HG02571 (cell line): ENCODE results near the gene KDM5C.
A peak's percentile ranks its signal among the peaks of the same experiment; 100 is the strongest.

Experiments
- ATAC-seq: cut with Tn5 transposase; IDR thresholded peaks from one replicate; pipeline ENCODE4 v1.9.1; 2021; ENCODE audit warnings: mild to moderate bottlenecking, moderate library complexity; ENCODE audit not compliant: unreplicated experiment

Gene KDM5C

DNA sequence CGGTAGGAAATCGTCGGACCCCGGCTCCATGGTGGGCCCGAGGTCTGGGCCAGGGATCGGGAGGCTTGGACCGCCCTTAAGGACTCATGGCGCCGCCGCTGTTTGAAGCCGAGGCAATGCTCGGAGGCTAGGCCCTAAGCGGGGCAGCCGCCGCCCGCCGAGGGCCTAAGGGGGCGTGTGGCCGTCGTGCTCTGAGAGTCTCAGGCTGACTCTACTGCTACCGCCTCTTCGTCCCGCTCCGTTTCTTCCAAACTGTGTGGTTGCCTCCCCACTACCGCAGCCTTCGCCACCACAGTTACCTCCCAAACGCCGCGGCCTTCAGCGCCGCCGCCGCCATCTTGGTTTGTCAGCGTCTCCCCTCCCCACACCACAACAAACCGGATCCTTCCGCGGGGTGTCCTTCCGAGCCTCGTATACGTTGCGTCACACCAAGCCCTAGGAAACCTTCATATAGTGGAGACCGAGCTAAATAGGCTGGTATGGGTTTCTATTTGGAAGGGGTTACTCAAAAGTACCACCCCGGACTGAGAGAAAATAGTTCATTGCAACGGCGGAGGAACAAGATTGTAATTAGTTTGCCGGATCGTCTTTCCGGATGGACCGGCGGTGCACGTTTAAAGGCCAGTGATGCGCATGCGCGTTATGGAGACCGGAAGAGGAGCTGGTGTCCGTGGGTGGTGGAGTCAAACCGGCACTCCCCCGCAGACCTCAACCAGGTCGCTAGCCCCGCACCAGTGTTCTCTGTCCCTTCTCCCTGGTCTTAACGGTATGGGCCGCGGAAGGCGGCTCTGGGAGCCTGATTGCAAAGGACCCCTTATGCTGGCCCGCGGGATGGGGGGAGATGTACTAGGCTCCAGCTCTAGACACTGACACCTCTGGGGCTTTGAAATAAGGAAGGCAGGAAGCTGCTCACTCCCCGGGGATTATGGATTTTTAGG is at the start of gene KDM5C:
TSS of gene KDM5C (minus strand) at position 348 of the 938 bp plus-strand sequence. CDS start at position 30, 318 bp downstream.
- ATAC-seq, result peak; percentile 84

DNA sequence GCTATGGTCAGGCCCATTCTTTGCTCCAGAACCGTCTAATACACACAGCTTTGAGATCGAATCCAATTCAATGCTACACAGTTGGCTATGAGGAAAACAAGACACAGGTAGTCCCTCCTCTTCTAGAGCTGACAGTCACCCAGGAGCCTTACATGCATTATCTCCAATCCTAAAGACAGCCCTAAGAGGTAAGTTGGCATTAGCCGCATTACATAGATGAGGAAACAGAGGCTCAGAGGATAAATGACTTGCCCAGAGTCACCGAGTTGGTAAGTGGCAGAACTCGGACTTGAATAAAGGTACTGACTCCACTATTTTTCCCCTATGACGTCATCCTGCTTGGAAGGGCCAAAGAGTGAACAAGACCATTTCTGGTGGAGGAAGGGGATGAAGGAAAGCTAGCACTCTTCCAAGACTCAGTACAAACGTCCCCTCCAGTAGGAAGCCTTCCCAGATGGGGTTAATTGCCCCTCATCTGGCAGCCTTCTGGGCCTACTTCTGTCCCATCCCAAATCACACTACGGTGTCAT is 47.9 kb upstream of the KDM5C start:
- no peak for ATAC-seq

DNA sequence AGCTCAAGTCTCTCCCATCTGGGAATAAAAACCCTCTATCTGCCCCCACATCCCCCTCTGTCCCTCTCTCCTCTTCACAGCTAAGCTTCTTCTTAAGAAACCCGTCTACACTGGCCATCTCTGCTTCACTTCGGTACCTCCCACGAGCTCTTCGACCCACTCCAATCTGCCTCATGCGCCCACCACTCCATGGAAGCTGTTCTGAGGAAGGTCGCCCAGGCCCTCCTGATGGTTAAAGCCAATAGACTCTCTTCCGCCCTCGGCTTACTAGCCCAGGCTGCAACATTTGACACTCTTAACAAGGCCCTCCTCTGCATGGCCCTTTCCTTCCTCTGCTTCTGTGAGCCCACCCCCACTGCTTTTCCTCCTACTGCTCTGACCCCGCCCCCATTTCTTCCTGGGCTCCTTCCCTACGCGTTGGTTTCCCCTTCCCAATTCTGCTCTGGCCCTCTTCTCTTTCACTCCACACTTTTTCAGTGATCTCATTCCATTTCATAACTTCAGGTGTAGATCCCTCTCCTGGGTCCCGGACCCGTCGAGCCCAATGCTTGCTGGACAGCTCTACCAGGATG is 44.6 kb upstream of the KDM5C start:
- ATAC-seq, result no peak

DNA sequence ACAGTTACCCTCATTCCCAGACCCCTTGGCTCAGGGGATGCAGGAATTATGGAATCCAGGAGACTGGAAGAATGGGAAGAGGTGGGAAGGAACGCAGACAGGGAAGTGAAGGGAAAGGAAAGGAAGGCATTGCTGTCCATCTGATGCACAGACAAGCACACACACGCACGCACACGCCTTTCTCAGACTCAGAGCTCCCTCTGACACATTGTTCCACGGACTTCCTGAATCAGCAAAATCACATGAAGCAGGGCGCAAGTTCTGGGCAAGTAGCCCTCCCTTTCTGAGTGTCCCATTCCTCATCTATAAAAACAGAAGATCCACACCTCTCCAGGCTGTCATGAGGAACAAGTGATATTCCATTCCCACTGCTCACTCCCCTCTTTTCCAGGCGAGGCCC is 43.2 kb upstream of the KDM5C start:
- ATAC-seq, result no peak

DNA sequence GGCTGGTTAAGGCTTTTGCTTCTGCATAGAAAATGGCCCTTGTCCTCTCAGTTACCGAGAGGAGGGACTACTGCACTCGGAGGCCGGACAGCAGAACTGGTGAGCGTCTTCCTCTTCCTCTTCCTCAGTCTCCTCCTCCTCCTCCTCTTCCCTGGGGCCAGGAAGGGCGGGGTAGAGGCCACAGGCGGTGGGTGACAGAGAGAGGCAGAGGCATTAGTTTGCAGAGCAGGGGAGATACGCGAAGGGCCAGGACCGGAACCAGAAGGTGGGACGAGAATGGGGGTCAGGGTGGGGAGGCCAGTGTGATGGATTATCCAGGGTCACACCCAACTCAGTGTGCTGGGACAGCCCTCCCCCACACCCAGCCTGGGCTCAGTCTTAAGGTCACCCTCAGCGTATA is 41.9 kb upstream of the KDM5C start:
- ATAC-seq, result no peak

DNA sequence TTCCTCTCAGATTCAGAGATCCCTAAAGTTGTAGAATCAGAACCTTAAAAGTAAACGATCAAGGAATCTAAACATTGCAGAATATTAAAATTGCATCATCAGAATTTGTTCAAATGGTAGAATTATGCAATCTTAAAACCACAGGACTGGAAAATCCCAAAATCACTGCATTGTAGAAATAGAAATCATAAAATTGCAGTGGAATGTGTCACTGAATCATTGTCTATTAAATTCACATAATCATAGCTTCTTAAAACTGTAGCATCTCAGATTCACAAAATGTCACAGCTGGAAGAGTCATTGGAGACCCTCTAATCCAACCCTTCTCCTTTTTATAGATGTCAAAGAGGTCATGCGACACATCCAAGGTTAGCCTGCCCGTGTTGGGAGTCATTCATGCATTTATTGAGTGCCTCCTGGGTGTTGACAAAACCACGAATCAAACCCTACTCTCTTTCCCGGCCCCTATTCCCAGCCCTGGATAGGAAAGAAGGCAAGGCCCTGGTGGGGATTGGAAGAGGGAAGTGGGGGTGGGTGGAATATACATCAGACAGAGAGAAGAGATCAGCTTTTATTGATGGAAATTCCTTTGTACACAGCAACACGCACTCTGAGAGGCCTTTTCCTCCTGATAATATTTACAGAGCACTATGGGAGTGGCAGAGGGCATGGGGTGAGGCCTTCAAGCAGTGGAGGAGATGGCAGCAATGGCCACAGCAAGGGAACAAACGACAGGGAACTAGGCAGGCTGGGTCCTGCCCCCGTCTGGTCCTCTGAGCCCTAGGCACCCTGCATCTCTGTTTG is 41.0 kb upstream of the KDM5C start:
- no peak for ATAC-seq

DNA sequence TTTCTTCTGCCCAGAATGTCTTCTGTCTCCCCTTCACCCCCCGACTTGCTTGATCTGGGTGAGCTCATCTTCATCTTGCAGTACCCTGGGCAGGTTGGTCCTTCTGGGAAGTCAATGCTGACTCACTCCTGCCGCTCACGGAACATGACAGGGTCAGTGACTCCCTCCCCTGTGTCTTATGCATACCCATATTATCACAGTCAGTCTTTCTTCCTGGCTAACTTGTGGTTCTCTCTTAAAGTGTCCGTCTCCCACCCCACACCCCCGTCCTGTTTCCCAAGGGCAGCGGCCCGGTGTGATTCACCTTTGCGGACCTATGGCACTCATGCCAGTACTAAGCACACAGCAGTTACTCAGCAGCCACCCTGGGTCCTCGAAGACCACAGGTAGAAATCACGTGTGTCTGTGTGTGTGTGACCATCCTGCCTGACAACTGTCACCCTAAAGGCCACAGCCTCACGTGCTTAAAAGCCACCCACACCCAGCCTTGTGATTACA is 38.6 kb upstream of the KDM5C start:
- ATAC-seq, result no peak

DNA sequence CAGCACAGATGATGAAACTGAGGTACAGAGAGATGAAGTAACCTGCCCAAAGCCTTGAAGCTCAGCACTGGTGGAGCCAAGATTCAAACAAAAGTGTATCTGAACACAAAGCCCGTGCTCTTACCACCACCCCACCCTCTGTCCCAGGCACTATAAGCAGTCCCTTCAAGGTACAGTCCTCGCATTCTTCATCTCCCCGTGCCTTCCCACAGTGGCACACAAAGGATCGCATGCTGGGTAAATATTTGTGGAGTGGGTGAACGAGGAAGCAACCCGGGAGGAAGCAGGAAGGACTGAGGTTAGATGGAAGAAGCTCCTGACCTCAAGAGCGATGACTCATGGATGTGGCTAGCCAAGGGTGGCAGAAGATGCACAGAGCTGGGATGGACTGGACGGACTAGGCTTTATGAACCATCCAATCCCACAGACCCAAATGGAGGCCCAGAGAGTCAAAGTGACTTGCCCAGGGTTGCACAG is 37.9 kb upstream of the KDM5C start:
- no peak for ATAC-seq

DNA sequence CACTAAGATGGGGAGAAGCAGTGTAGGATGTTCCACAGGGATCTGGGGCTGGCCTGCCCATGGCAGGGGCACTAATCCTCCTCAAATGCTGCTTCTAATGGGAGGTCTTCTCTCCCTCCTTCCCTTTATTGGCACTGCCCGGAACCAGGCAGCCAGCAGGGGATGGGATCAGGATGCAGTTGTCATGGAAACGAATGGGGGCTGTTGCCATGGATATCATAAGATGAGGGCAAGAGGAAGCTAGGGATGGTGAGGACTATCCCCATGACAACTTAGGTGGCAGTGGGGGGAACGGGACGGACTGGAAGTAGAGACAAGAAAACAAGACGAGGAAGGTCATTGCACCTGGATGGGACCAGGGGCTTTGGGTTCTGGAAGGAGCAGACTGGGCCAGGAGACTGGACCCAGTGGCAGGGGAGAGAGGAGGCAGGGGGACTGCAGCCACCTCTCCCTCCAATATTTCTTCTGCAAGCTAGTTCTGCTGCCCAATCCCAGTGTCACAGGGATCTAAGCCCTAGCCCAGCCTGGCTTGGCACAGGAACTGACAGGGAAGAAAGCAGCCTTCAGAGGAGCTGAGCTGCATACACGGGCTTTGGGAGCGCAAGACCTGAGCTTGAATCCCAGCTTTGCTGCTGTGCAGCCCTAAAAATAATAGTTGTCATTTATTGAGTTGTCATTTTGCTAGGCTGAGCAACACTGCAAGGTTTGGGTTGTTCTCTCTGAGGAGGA is 37.3 kb upstream of the KDM5C start:
- ATAC-seq, result no peak

DNA sequence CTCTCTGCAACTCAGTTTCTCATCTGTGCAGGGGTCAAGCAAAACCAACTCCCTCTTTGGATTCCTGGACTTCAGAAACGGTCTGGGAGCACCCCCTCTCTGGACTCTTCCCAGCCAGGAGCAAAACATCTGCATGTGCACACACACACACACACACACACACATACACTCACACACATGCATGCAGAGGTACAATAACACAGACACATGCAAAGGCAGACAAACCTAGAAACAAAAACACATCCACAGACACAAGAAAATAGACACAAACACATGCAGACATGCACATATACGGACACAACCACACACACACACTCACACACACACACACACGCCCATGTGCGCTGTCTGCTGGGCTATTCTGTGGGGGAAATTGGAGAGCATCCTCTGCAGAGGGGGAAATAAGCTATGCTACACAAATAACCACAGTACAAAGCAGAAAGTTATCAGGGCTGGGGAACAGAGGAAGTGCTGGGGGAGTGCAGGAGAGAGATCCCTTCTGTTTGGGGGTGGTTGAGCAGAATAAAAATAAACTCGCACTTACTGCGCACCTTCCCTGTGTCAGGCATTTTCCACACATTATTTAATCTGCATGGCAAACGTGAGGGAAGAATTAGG is 36.5 kb upstream of the KDM5C start:
- ATAC-seq, result no peak

DNA sequence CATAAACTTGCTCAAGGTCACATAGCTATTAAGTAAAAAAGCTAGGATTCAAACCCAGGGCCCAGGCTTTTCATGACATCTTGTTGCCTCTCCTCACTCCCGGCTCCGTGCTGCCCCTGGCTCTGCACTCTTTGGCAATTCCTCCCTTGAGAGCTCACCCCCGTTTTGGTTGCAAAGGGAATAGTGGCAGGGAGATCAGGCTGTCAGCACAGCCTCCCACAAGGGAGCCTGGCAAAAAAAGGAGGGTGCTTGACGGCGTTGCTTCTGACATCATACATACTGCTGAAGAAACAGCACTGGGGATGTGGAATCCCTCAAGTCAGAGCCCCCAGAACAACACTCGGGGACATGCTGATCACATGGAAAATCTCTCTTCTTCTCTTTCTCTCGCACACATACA is 35.8 kb upstream of the KDM5C start:
- ATAC-seq, result no peak

DNA sequence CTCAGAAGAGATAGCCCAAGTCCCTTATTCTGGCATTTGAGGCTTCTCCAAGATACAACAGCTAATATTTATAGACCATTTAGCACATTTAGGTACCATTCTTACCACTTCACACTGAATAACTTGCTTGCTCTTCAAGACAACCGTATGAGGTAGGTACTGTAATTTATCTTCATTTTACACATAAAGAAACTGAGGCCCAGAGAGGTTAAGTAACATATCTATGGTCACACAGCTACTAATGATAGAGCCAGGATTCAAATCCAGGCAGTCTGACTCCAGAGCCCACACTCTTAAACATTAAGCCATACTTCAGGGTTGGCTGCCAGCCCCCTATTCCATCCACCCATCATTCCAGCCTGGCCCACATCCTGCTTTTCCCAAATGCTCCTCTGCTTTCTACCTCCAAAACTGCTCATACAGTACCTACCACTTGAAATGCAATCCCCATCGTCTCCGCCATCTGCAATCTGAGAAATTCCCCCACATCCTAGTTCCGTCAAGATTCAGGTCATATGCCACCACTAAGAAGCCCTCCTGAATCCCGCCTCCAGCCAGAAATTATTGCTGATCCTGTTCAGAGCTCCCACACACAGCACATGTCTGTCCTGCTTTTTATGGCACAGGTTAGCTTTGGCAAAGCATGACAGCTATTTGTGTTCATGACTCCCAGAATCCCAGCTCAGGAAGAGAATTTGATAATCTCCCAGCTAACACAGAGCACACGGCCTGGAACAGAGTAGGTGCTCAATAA is 32.8 kb upstream of the KDM5C start:
- no peak for ATAC-seq

DNA sequence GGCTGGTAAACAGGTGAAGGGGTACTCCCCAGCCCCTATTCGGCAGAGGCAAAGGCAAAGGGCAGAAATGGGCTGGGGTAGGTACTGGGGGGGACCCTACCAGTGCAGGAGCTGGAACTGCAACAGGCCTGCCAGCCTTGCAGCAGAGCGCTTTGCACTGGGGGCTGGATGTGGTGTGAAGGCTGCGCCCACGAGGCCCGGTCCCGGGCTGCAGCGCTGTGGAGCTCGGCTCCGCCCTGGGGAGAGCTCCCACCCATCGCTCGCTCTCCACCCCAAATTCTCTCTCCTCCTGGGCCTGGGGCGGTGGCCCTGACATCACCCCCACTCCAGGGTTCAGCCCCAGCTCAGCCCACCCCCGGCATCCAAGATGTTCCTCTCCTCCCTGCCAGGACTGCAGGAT is 32.2 kb upstream of the KDM5C start:
- no peak for ATAC-seq

DNA sequence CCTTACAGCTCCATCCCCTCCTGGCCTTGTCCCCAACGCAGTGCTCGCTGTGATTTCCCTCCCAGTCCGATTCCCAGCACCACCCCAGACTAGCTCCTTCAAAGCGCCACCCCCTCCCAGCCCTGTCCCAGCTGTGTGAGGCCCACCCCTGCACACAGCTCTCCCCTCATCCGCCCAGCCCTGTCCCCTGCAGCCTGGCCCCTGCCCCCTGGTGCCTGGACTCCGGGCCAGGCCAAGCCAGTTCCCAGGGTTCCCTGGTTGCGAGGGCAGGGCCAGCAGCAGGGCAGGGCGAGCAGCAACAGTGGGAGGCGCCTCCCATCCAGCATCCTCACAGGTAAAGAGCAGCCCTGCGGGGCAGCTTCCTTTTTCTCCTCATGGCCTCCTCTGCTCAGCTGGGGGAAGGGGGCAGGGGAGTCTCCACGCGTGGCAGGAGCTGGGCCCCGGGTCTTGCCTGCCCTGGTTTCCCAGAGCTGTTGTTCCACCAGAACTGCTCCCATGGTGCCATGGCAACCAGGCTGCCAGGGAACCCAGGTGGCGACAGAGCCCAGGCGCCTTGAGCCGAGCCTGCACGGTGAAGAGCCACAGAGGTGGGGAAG is 31.5 kb upstream of the KDM5C start:
- ATAC-seq, result no peak

DNA sequence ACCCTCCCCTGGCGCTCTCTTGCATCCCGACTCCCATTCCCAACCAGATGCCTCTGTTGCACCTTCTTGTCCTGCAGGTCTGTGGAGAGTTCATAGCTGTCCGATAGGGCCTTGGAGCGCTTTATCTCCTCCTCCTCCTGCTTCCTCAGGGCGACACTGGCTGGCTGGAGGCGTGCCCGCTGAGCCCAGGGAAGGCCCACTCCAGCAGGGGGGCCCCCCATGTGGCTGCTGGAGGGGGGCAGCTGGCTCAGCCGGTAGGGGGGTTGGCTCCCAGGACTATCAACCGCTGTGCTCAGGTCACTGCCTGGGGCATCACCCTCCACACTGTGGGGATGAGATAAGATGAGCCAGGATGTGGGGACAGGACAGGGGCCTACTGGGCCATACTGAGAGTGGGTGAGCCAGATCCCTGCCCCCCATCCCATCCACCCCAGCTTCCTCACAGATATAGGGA is 30.8 kb upstream of the KDM5C start:
- ATAC-seq, result no peak

DNA sequence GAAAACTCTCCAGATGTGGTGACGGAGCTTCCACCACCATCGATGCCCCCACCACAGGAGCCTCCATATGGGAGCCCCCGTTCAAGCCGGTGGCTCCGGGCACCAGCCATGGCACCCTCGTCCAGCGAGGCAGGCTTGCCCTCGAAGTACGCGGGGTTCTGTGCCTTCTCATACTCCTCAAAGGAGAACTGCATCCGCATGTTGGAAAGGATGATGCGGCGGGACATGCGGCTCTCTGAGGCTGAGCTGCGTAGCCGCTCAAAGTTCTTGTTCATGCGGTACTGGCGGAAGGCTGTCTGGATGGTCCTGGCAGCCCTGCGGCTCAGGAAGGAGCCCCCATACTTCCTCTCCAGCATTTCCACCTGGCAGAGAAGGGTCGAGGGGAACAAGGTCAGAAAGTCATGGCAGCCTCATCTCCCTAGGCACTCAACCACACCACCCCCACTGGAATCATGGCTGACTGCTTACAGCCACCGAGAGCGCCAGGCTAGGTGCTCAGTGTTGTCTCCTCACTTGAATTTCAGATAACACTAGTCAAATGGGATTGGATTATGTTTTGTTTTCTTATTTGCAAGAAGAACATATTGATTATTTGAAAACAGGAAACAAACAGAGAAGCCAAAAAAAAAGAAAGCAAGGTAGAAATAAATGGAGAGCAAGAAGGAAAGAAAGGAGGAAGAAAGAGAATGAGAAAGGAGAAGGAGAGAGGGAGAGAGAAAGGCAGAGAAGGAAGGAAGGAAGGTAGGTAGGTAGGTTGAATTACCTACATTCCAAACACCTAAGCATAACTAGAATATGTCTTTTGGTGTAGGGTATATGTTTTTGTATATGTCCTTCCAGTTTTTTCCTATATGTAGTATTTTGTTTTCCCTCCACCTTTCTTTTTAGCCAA is 29.8 kb upstream of the KDM5C start:
- ATAC-seq, result no peak

DNA sequence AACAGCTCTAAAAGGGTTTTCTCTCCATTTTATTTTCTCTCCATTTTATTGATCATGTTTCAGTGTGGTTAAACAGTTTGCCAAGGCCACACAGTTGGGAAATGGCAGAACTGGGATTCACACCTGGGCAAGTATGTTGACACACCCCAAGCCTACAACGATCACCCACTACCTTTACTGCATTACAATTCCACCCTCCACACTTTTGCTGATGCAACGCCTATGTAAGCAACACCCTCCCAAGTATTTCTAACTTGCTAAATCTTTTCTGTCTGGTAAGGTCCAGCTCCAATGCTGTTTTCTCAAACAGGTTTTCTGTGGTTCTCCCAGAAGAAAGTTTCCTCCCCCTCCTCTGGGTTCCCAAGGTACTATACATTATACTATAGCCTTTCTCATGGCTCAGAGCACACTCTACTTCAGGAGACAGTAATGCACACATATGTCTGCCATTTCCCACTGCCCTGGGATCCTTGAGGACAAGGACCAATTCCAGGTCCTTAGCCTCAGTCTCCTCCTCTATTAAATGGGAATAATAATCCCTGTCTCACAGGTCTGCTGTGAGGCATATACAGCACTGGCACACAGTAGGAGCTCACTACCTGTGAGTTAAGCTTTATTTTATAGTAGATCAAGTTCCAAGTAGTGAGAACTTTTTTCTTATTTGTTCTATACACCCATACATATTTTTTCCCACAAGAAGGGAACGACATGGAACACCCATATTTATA is 28.4 kb upstream of the KDM5C start:
- ATAC-seq, result no peak
